Neural crest cell (in vitro differentiated cells): Measurements from ENCODE around the gene RAB25. TPM values are rescaled to one million over a fixed set of nuclear protein-coding genes. Genes with fewer than 3 reads are reported as not detected.
A peak's percentile ranks its signal among the peaks of the same experiment; 100 is the strongest.
"Not testable (repeated sequence)": the region's sequence is repeated elsewhere in the genome, so short reads cannot be mapped to it uniquely, and the experiment has no call there.

Experiments
- DNase-seq: peaks from one replicate; pipeline ENCODE4 v3.0.0; 2021; ENCODE audit warnings: low read depth, mixed read lengths, low spot score
- H3K27ac Mint-ChIP-seq: one replicate; pipeline ENCODE4 v1.8.0; 2021; ENCODE audit warnings: mild to moderate bottlenecking, mixed read lengths; ENCODE audit not compliant: unreplicated experiment
- H3K27me3 Mint-ChIP-seq: 2 replicates; pipeline ENCODE4 v1.8.0; 2021; ENCODE audit warnings: low read depth, mild to moderate bottlenecking, mixed read lengths
- H3K36me3 Mint-ChIP-seq: 2 replicates; pipeline ENCODE4 v1.8.0; 2021; ENCODE audit warnings: low read depth, mild to moderate bottlenecking, mixed read lengths
- H3K4me1 Mint-ChIP-seq: 2 replicates; pipeline ENCODE4 v1.8.0; 2021; ENCODE audit warnings: mixed read lengths
- H3K4me3 Mint-ChIP-seq: one replicate; pipeline ENCODE4 v1.8.0; 2021; ENCODE audit warnings: mild to moderate bottlenecking, mixed read lengths
- H3K9me3 Mint-ChIP-seq: 2 replicates; pipeline ENCODE4 v1.8.0; 2021; ENCODE audit warnings: mixed read lengths
- CTCF ChIP-seq: fragments of 200-600 bp; sonication (generic); conservative IDR thresholded peaks from 2 replicates; pipeline ENCODE4 v1.5.0; 2021; ENCODE audit warnings: antibody characterized with exemption, mild to moderate bottlenecking
- total RNA-seq: library from RNA; stranded (reverse); gene quantifications from 2 replicates; pipeline ENCODE4 v1.2.1, GENCODE V29; 2021

RAB25 gene
- total RNA-seq, 1 donor from 2014 or later: not detected

DNA sequence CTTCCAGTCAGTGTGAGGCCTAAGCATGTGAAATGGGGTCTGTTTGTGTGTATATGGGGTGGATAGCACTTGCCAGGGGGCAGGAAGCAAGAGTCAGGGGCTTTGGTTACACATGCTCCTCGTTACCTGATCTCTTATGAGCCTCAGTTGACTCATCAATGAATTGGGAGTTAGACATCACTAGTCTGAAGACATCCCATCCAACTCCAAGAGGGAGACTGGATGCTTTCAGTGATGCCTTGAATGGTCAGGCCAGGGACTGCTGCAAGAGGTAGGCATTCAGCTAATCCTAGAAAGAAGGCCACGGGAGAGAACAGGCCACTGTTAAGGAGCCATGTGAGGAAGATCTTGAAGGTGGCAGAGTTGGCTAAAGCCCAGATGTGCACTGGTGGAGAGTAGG, 6.3 kb downstream of the RAB25 start:
- H3K4me3 Mint-ChIP-seq: peak overlapping the region; percentile 1
- no peak overlapping the region for H3K27ac Mint-ChIP-seq
- no peak for DNase-seq
- H3K9me3 Mint-ChIP-seq: no peaks in the 10 kb centered on the region
- H3K27me3 Mint-ChIP-seq: peaks cover 14% of the 10 kb centered on the region
- H3K36me3 Mint-ChIP-seq: no peaks in the 10 kb centered on the region
- no peak for TF ChIP-seq CTCF
- peaks cover 33% of the 10 kb centered on the region for H3K4me1 Mint-ChIP-seq

GRCh38 chr1:156069490-156070455, 8.8 kb downstream of the RAB25 start:
- TF ChIP-seq CTCF: no peak
- H3K4me1 Mint-ChIP-seq: peaks cover 56% of the 10 kb centered on the region
- peak overlapping the region; percentile 70 for H3K4me3 Mint-ChIP-seq
- H3K9me3 Mint-ChIP-seq: no peaks in the 10 kb centered on the region
- H3K27ac Mint-ChIP-seq: peak overlapping the region; percentile 76
- peaks cover 14% of the 10 kb centered on the region for H3K27me3 Mint-ChIP-seq
- peaks cover 4% of the 10 kb centered on the region for H3K36me3 Mint-ChIP-seq
- DNase-seq: no peak

DNA sequence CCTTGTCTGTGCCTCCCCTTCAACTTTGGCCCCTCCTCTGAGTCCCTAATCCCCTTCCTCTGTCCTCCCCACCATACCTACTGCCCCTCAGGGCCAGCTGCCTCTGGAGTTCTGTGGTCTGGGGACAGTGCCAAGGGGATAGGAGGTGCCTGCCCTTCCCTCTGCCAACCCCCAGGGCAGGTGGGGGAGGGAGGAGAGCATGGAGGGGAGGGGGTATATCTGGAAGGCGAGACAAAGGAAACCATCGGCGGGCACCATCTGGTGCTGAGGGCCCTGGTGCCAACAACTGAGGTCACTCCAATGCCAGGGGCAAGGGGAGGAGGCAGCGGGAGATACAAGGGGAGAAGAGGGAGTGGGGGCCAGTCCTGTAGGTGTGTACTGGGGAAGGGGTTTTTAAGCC, 9.6 kb downstream of the RAB25 start:
- H3K27ac Mint-ChIP-seq: peak overlapping the region; percentile 76
- peaks cover 14% of the 10 kb centered on the region for H3K27me3 Mint-ChIP-seq
- peaks cover 9% of the 10 kb centered on the region for H3K36me3 Mint-ChIP-seq
- no peak for DNase-seq
- no peak for TF ChIP-seq CTCF
- H3K4me3 Mint-ChIP-seq: peak overlapping the region; percentile 70
- H3K4me1 Mint-ChIP-seq: peaks cover 58% of the 10 kb centered on the region
- H3K9me3 Mint-ChIP-seq: no peaks in the 10 kb centered on the region

- H3K27ac Mint-ChIP-seq, DNase-seq, H3K36me3 Mint-ChIP-seq, H3K9me3 Mint-ChIP-seq: not testable (repeated sequence)
- Mint-ChIP-seq H3K4me3 (peak overlapping the region; percentile 42), H3K27me3 (peaks cover 12% of the 10 kb centered on the region), H3K4me1 (peaks cover 62% of the 10 kb centered on the region)
Observed at GRCh38 chr1:156071332-156071816, 10.4 kb downstream of the RAB25 start.

DNA sequence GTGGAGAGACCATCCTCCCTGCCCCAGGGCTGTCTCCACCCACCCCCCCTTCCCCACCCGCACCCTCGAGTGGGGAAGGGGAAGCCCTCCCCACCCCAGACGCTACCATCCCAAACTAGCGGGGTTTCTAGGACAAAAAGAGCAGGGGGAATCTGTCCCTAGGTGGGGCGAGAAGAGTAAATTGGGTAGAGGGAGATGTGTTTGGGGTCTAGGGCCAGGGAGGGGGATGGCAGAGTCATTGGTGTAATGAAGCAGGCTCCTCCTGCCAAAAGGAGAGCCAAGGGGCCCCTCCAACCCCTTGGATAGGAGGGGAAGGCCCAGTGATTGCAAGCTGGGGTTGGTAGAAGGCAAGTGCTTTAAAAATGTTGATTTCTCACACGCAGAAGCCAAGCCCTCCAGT, 11.3 kb downstream of the RAB25 start:
- peaks cover 11% of the 10 kb centered on the region for H3K36me3 Mint-ChIP-seq
- peak overlapping the region; percentile 42 for H3K4me3 Mint-ChIP-seq
- no peak for DNase-seq
- TF ChIP-seq CTCF: no peak
- H3K27ac Mint-ChIP-seq: peak overlapping the region; percentile 62
- H3K9me3 Mint-ChIP-seq: no peaks in the 10 kb centered on the region
- H3K27me3 Mint-ChIP-seq: peaks cover 11% of the 10 kb centered on the region
- peaks cover 66% of the 10 kb centered on the region for H3K4me1 Mint-ChIP-seq
